ENCODE measurements around the gene GAPDHS.

DNA sequence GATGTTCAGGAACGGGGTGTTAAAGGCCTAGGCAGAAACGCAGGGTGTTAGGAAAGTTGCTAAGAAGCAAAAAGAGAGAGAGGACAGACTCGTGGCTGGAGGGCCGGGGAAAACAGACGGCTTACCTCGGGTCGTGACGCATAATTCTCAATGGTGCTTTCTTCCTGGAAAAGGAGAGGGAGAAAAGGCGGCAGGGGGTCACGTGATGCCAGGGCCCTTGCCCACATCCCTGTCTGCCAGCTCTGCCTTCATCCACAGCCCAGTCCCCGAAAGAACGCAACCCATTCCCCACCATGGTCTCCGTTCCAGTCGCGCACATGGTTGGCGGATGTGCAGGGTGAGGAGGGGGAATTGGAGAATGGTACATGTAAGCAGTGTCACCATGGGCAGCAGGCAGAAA, 44.6 kb upstream of the GAPDHS start:
- no peak for TF ChIP-seq EZH2phosphoT487 (IDR thresholded peaks at IDR 0.05; ENCODE audit: low read depth)
- TF ChIP-seq, protein P1, sequence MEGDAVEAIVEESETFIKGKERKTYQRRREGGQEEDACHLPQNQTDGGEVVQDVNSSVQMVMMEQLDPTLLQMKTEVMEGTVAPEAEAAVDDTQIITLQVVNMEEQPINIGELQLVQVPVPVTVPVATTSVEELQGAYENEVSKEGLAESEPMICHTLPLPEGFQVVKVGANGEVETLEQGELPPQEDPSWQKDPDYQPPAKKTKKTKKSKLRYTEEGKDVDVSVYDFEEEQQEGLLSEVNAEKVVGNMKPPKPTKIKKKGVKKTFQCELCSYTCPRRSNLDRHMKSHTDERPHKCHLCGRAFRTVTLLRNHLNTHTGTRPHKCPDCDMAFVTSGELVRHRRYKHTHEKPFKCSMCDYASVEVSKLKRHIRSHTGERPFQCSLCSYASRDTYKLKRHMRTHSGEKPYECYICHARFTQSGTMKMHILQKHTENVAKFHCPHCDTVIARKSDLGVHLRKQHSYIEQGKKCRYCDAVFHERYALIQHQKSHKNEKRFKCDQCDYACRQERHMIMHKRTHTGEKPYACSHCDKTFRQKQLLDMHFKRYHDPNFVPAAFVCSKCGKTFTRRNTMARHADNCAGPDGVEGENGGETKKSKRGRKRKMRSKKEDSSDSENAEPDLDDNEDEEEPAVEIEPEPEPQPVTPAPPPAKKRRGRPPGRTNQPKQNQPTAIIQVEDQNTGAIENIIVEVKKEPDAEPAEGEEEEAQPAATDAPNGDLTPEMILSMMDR (IDR thresholded peaks at IDR 0.05; ENCODE audit: low read depth, low read length), result no peak
